ENCODE data around the gene HDAC8. TPM values are rescaled to one million over a fixed set of nuclear protein-coding genes. Genes with fewer than 3 reads are reported as not detected.
"Not testable (repeated sequence)": the region's sequence is repeated elsewhere in the genome, so short reads cannot be mapped to it uniquely, and the experiment has no call there.

The HDAC8 gene
- total and polyA plus RNA-seq, 8 donors, result 8.5 to 21.6 (median 14.6) TPM

DNA sequence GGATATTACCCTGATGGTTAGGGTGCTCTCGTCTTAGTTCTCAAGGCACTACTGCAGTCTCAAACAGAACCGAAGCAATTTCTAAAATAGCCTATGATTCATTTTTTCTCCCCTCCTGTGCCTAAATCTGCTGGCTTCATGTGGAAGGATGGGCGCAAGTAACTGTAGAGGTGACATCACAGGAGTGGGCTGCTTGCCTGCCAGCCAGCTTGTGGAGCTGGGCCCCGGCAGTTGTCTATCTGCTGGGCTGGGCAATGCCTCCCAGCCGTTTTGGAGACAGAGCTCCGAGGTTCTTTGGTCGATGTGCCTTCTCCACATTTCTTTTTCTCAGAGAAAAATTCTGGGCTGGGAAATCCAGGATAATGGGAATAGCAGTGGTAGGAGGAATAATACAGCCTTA, 232.6 kb downstream of the HDAC8 start:
- H3K27me3 ChIP-seq, result no peaks in the 10 kb centered on the region
- no peak overlapping the region for H3K4me3 ChIP-seq
- no peaks in the 10 kb centered on the region for H3K4me1 ChIP-seq
- WGBS, 2 donors, result 79 to 82% methylated on average over 7 of the region's 7 CpGs
- TF ChIP-seq, protein P1, sequence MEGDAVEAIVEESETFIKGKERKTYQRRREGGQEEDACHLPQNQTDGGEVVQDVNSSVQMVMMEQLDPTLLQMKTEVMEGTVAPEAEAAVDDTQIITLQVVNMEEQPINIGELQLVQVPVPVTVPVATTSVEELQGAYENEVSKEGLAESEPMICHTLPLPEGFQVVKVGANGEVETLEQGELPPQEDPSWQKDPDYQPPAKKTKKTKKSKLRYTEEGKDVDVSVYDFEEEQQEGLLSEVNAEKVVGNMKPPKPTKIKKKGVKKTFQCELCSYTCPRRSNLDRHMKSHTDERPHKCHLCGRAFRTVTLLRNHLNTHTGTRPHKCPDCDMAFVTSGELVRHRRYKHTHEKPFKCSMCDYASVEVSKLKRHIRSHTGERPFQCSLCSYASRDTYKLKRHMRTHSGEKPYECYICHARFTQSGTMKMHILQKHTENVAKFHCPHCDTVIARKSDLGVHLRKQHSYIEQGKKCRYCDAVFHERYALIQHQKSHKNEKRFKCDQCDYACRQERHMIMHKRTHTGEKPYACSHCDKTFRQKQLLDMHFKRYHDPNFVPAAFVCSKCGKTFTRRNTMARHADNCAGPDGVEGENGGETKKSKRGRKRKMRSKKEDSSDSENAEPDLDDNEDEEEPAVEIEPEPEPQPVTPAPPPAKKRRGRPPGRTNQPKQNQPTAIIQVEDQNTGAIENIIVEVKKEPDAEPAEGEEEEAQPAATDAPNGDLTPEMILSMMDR (IDR thresholded peaks at IDR 0.05), result no peak
- DNase-seq (no peak), FAIRE-seq (no peak), ATAC-seq (no peak)
- no peak overlapping the region for H3K27ac ChIP-seq
- no peaks in the 10 kb centered on the region for H3K36me3 ChIP-seq
- intact Hi-C loops (cut with DNase I), result no loop called here
- H3K9me3 ChIP-seq, result no peaks in the 10 kb centered on the region

- FAIRE-seq (no peak), DNase-seq (no peak), ATAC-seq (no peak)
- no peaks in the 10 kb centered on the region for H3K9me3 ChIP-seq
- intact Hi-C loops (cut with DNase I), result no loop called here
- H3K36me3 ChIP-seq, result no peaks in the 10 kb centered on the region
- H3K27ac ChIP-seq, result no peak overlapping the region
- H3K4me1 ChIP-seq, result no peaks in the 10 kb centered on the region
- TF ChIP-seq, protein P1 (IDR thresholded peaks at IDR 0.05), result no peak
- WGBS, 2 donors, result 80 to 93% methylated on average over 3 of the region's 3 CpGs
- H3K4me3 ChIP-seq, result no peak overlapping the region
- H3K27me3 ChIP-seq, result no peaks in the 10 kb centered on the region
Observed at GRCh38 chrX:72330131-72330530, 242.5 kb downstream of the HDAC8 start.

- H3K36me3 ChIP-seq, result no peaks in the 10 kb centered on the region
- H3K4me1 ChIP-seq, result no peaks in the 10 kb centered on the region
- ATAC-seq, result no peak
- WGBS, 2 donors, result 68 to 88% methylated on average over 8 of the region's 8 CpGs
- H3K27me3 ChIP-seq, result no peaks in the 10 kb centered on the region
- no peaks in the 10 kb centered on the region for H3K9me3 ChIP-seq
- H3K27ac ChIP-seq, result no peak overlapping the region
- no peak for DNase-seq
- FAIRE-seq, result no peak
- TF ChIP-seq, protein P1 (IDR thresholded peaks at IDR 0.05), result no peak
- H3K4me3 ChIP-seq, result no peak overlapping the region
- intact Hi-C loops (cut with DNase I), result no loop called here
Observed at GRCh38 chrX:72326605-72327300, 245.9 kb downstream of the HDAC8 start.

DNA sequence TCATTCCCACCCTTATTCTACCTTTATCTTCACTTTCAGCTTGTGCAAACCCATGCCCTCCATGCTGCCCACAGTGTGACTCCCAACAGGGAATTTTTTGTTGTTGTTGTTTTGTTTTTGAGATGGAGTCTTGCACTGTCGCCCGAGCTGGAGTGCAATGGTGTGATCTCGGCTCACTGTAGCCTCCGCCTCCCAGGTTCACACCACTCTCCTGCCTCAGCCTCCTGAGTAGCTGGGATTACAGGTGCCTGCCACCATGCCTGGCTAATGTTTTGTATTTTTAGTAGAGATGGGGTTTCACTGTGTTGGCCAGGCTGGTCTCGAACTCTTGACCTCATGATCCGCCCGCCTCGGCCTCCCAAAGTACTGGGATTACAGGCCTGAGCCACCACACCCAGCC, 253.0 kb downstream of the HDAC8 start:
- H3K36me3 ChIP-seq; H3K4me1 ChIP-seq; ATAC-seq; DNase-seq; FAIRE-seq; H3K27ac ChIP-seq; H3K4me3 ChIP-seq; H3K27me3 ChIP-seq; H3K9me3 ChIP-seq; intact Hi-C loops (cut with DNase I): not testable (repeated sequence)
- WGBS, 2 donors, result 91 to 96% methylated on average over 8 of the region's 8 CpGs

- no peaks in the 10 kb centered on the region for H3K9me3 ChIP-seq
- 86 to 89% methylated on average over 4 of the region's 4 CpGs for WGBS, 2 donors
- no peak overlapping the region for H3K4me3 ChIP-seq
- peaks cover 0 to 14% (median 0%) of the 10 kb centered on the region in 4 donors for H3K27me3 ChIP-seq
- H3K27ac ChIP-seq, result no peak overlapping the region
- no peak for FAIRE-seq
- no peaks in the 10 kb centered on the region for H3K4me1 ChIP-seq
- TF ChIP-seq, protein P1 (IDR thresholded peaks at IDR 0.05), result no peak
- no peak for ATAC-seq
- no peak for DNase-seq
- no peaks in the 10 kb centered on the region for H3K36me3 ChIP-seq
- intact Hi-C loops (cut with DNase I), result no loop called here
Observed at GRCh38 chrX:72317139-72317538, 255.5 kb downstream of the HDAC8 start.

Measured in pancreas (tissue), 10 donors.